ENCODE measurements around the gene SULT2B1. TPM values are rescaled to one million over a fixed set of nuclear protein-coding genes. Genes with fewer than 3 reads are reported as not detected.
A peak's percentile ranks its signal among the peaks of the same experiment; 100 is the strongest.

The SULT2B1 gene
- total and polyA plus RNA-seq, 7 donors: 0.06 to 0.23 TPM; not detected in 5

DNA sequence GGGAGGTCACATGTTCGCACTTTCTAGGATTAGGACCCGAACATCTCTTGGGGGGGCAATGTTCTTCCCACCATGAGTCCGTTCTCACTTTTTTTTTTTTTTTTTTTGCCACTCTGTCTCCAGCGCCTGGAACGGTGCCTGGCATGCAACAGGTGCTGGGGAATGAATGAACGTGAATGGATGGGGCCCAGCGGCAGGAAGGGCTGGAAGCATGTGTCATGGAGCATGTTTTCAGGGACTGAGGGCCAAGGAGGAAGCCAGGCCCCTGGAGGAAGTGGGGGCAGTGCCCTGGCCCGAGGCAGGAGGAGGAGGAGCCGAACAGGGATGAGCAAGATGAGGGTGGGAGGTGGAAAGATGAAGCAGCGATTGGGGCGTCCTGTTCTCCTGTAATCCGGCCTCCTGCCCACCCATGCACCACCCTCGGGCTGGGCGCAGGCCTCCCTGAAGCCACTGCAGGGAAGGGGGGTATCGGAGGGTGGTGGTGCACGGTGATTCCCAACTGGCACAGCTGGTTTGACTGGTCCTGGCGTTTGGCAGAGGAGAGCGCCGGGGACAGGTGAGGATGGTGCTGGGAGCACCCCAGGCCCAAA is 8.8 kb upstream of the SULT2B1 start:
- TF ChIP-seq CTCF (IDR thresholded peaks at IDR 0.05): no peak
- DNase-seq: peak; percentile 32 to 67

GRCh38 chr19:48544856-48545750 is 6.9 kb upstream of the SULT2B1 start:
- no peaks in the 10 kb centered on the region for H3K36me3 ChIP-seq (ENCODE audit: insufficient read depth in 1 of 2, low read depth in 1 of 2)
- no peak overlapping the region for H3K27ac ChIP-seq
- H3K4me1 ChIP-seq: no peaks in the 10 kb centered on the region
- no peak for TF ChIP-seq CTCF (IDR thresholded peaks at IDR 0.05)
- H3K9me3 ChIP-seq: no peaks in the 10 kb centered on the region
- peaks cover 0 to 11% (median 4%) of the 10 kb centered on the region in 3 donors for H3K27me3 ChIP-seq (ENCODE audit: insufficient read depth in 3 of 3, low read length in 2 of 3)
- intact Hi-C loops (cut with DNase I): no loop called here
- ATAC-seq (no peak), DNase-seq (no peak)
- no peak overlapping the region for H3K4me3 ChIP-seq
- 55 to 58% (median 57%) methylated on average over 21 to 25 of the region's 25 CpGs for WGBS, 3 donors

More for the DNA sequence above, 8.8 kb upstream of the SULT2B1 start:
- no peaks in the 10 kb centered on the region for H3K9me3 ChIP-seq
- H3K4me1 ChIP-seq: no peaks in the 10 kb centered on the region
- intact Hi-C loops (cut with DNase I): no loop called here
- 10 to 15% (median 10%) methylated on average over 15 to 19 of the region's 19 CpGs for WGBS, 3 donors
- no peak overlapping the region for H3K27ac ChIP-seq
- H3K36me3 ChIP-seq (ENCODE audit: insufficient read depth in 1 of 2, low read depth in 1 of 2): no peaks in the 10 kb centered on the region
- peaks cover 0 to 6% (median 3%) of the 10 kb centered on the region in 3 donors for H3K27me3 ChIP-seq (ENCODE audit: insufficient read depth in 3 of 3, low read length in 2 of 3)
- peak; percentile 90 to 97 (median 94) for ATAC-seq
- H3K4me3 ChIP-seq: no peak overlapping the region

DNA sequence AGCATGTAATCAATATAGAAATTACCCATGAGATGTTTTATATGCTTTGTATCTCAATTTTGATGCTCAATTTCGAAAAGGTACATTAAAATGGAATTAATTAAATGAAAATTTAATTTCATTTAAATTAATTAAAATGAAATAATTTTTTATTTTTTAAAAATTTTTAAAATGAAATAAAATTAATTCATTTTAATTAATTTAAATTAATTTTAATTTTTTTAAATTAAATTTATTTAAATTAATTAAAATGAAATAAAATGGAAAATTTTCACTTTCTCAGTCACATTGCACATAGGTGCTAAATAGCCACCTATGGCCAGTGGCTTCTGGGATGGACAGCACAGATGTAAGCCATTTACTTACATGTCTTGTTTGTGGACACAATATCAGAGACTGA is 4.2 kb upstream of the SULT2B1 start:
- intact Hi-C loops (cut with DNase I): no loop called here
- Histone ChIP-seq H3K27me3 (ENCODE audit: insufficient read depth in 3 of 3, low read length in 2 of 3) (peaks cover 0 to 11% (median 4%) of the 10 kb centered on the region in 3 donors), H3K4me3 (no peak overlapping the region), H3K27ac (no peak overlapping the region), H3K36me3 (ENCODE audit: insufficient read depth in 1 of 2, low read depth in 1 of 2) (no peaks in the 10 kb centered on the region), H3K9me3 (no peaks in the 10 kb centered on the region), H3K4me1 (no peaks in the 10 kb centered on the region)
- ATAC-seq (no peak), DNase-seq (no peak)
- TF ChIP-seq CTCF (IDR thresholded peaks at IDR 0.05): no peak
- WGBS, 3 donors: 74 to 88% (median 78%) methylated on average over 1 of the region's 1 CpG

DNA sequence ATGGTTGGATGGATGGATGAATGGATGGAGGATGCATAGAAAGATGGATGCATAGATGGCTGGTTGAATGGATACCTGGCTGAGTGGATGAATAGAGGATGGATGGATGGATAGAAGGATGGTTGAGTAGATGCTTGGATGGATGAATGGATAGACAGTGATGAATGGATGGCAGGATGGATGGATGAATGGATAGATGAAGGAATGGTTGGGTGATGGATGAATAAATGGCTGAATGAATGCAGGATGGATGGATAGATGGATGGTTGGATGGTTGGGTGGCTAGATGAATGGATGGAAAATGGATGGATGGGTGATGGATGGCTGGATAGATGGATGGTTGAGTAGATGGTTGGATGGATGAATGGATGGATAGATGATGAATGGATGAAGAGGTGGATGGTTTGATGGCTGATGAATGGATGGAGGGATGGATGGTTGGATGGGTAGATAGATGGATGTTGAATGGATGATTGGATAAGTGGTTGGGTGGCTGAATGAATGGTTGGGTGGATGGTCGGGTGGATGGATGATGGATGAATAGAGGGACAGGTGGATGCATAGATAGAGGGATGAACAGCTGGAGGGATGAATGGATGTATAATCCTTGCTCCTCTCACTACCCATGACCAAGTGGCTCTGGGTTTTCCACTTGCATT is 3.6 kb upstream of the SULT2B1 start:
- ATAC-seq: no peak
- Histone ChIP-seq H3K27me3 (ENCODE audit: insufficient read depth in 3 of 3, low read length in 2 of 3) (peaks cover 0 to 11% (median 4%) of the 10 kb centered on the region in 3 donors), H3K36me3 (ENCODE audit: insufficient read depth in 1 of 2, low read depth in 1 of 2) (no peaks in the 10 kb centered on the region), H3K9me3 (no peaks in the 10 kb centered on the region), H3K27ac (no peak overlapping the region), H3K4me1 (no peaks in the 10 kb centered on the region), H3K4me3 (no peak overlapping the region)
- 72 to 93% (median 82%) methylated on average over 1 of the region's 1 CpG for WGBS, 3 donors
- no peak for DNase-seq
- TF ChIP-seq CTCF (IDR thresholded peaks at IDR 0.05): no peak
- intact Hi-C loops (cut with DNase I): no loop called here
